ENCODE measurements around the gene KRTAP21-1.

- no peak for TF ChIP-seq CTCF (IDR thresholded peaks at IDR 0.05)
- no peak for TF ChIP-seq POLR2A (IDR thresholded peaks at IDR 0.05)
Observed at GRCh38 chr21:30717105-30717504, 38.1 kb downstream of the KRTAP21-1 start.
